IMR-90 (cell line): ENCODE measurements around the gene C10orf71. TPM values are rescaled to one million over a fixed set of nuclear protein-coding genes. Genes with fewer than 3 reads are reported as not detected.

Source experiments
- ATAC-seq: fragments of 200-7000 bp; cut with Tn5 transposase; 2 replicates; pipeline ENCODE4 v1.9.1; 2020; ENCODE audit warnings: low read depth, mild to moderate bottlenecking, moderate library complexity
- BruUV-seq: library from RNA; stranded (reverse); fragments of 400-500 nt; replicated peaks from 2 replicates; lab custom pipeline; 2021; lab: Mats Ljungman, UMichigan
- CTCF ChIA-PET: fragments of 300-600 bp; formaldehyde crosslinking; extraction: SDS; loops from one replicate; lab custom pipeline; 2021; ENCODE audit warnings: antibody characterized with exemption; lab: Yijun Ruan, JAX
- POLR2A ChIA-PET: fragments of 300-600 bp; sonication (Branson Sonifier 250); formaldehyde crosslinking; loops from one replicate; lab custom pipeline; 2022; ENCODE audit warnings: antibody characterized with exemption; ENCODE audit not compliant: unreplicated experiment; lab: Charles Lee
- DNase-seq: peaks from one replicate; pipeline ENCODE4 v3.0.0; 2013
- H2AFZ ChIP-seq: replicated peaks from 2 replicates; pipeline ENCODE3; 2013; ENCODE audit warnings: low read length, mild to moderate bottlenecking; ENCODE audit not compliant: poor library complexity
- H2AK5ac ChIP-seq: 2 replicates; pipeline ENCODE4 v1.6.1; 2013; ENCODE audit warnings: low read depth, low read length, inconsistent platforms
- H2AK9ac ChIP-seq: replicated peaks from 2 replicates; pipeline ENCODE3; 2013; ENCODE audit warnings: mild to moderate bottlenecking, low read depth, low read length, moderate library complexity; ENCODE audit not compliant: poor library complexity
- H2BK120ac ChIP-seq: 2 replicates; pipeline ENCODE4 v1.6.1; 2013; ENCODE audit warnings: low read depth, low read length, inconsistent platforms
- H2BK15ac ChIP-seq: 3 replicates; pipeline ENCODE4 v1.6.1; 2013; ENCODE audit warnings: low read depth, low read length, inconsistent platforms
- H2BK20ac ChIP-seq: 2 replicates; pipeline ENCODE4 v1.6.1; 2013; ENCODE audit warnings: low read depth, mild to moderate bottlenecking, inconsistent platforms, low read length, moderate library complexity
- H2BK5ac ChIP-seq: 2 replicates; pipeline ENCODE4 v1.6.1; 2013; ENCODE audit warnings: mild to moderate bottlenecking, low read depth, low read length, inconsistent platforms; ENCODE audit not compliant: poor library complexity, severe bottlenecking
- H3K14ac ChIP-seq: replicated peaks from 2 replicates; pipeline ENCODE4 v1.6.1; 2013; ENCODE audit warnings: low read depth, low read length, inconsistent platforms
- H3K18ac ChIP-seq: 2 replicates; pipeline ENCODE4 v1.6.1; 2013; ENCODE audit warnings: low read depth, low read length, control low read depth
- H3K23ac ChIP-seq: 2 replicates; pipeline ENCODE4 v1.6.1; 2013; ENCODE audit warnings: low read depth, low read length, inconsistent platforms
- H3K27ac ChIP-seq: 2 replicates; pipeline ENCODE4 v1.5.1; 2013; ENCODE audit warnings: mild to moderate bottlenecking, control low read depth, low read length; ENCODE audit not compliant: insufficient read depth
- H3K27me3 ChIP-seq: 2 replicates; pipeline ENCODE4 v1.6.1; 2013; ENCODE audit warnings: low read length; ENCODE audit not compliant: control insufficient read depth, insufficient read depth
- H3K36me3 ChIP-seq: 2 replicates; pipeline ENCODE4 v1.6.1; 2013; ENCODE audit warnings: low read length, mixed read lengths; ENCODE audit not compliant: control insufficient read depth, insufficient read depth
- H3K4ac ChIP-seq: 2 replicates; pipeline ENCODE4 v1.6.1; 2013; ENCODE audit warnings: low read depth, low read length, inconsistent platforms
- H3K4me1 ChIP-seq: 2 replicates; pipeline ENCODE4 v1.6.1; 2013; ENCODE audit warnings: low read length, mixed read lengths; ENCODE audit not compliant: control insufficient read depth, insufficient read depth
- H3K4me2 ChIP-seq: 2 replicates; pipeline ENCODE4 v1.6.1; 2013; ENCODE audit warnings: low read depth, mild to moderate bottlenecking, control low read depth, low read length, moderate library complexity
- H3K4me3 ChIP-seq: 2 replicates; pipeline ENCODE4 v1.5.1; 2013; ENCODE audit warnings: low read depth, mild to moderate bottlenecking, control low read depth, low read length, moderate library complexity; ENCODE audit not compliant: insufficient read depth
- H3K56ac ChIP-seq: 2 replicates; pipeline ENCODE4 v1.6.1; 2013; ENCODE audit warnings: low read length, inconsistent platforms; ENCODE audit not compliant: insufficient read depth; ENCODE audit errors: extremely low read depth
- H3K79me1 ChIP-seq, 2 experiments: 2 replicates each; pipeline ENCODE4 v1.6.1; 2013; ENCODE audit warnings: low read length in 2 of 2, inconsistent platforms in 1 of 2, low read depth in 1 of 2
- H3K9ac ChIP-seq: 2 replicates; pipeline ENCODE4 v1.6.1; 2013; ENCODE audit warnings: low read depth, low read length, control low read depth
- H3K9me1 ChIP-seq: 2 replicates; pipeline ENCODE4 v1.6.1; 2013; ENCODE audit warnings: low read length, inconsistent platforms; ENCODE audit not compliant: insufficient read depth
- H3K9me3 ChIP-seq: 2 replicates; pipeline ENCODE4 v1.6.1; 2013; ENCODE audit warnings: low read length; ENCODE audit not compliant: control insufficient read depth, insufficient read depth
- H4K20me1 ChIP-seq: 2 replicates; pipeline ENCODE4 v1.6.1; 2013; ENCODE audit warnings: low read length, inconsistent platforms; ENCODE audit not compliant: insufficient read depth
- H4K5ac ChIP-seq: 2 replicates; pipeline ENCODE4 v1.6.1; 2013; ENCODE audit warnings: mild to moderate bottlenecking, low read depth, low read length, control low read depth
- H4K8ac ChIP-seq, 2 experiments: 2 replicates each; pipeline ENCODE4 v1.6.1; 2013; ENCODE audit warnings: low read depth in 2 of 2, low read length in 2 of 2, control low read depth in 1 of 2, inconsistent platforms in 1 of 2
- H4K91ac ChIP-seq: 2 replicates; pipeline ENCODE4 v1.6.1; 2013; ENCODE audit warnings: low read depth, low read length, inconsistent platforms; ENCODE audit not compliant: insufficient read depth
- BHLHE40 ChIP-seq: fragments of 150-350 bp; IDR thresholded peaks from 2 replicates; pipeline ENCODE4 v1.6.1; 2016; ENCODE audit warnings: mild to moderate bottlenecking, low read depth, low read length
- CHD1 ChIP-seq: IDR thresholded peaks from 2 replicates; pipeline ENCODE4 v1.6.1; 2012; ENCODE audit warnings: low read depth, low read length, improper control_type of control experiment
- MAFK ChIP-seq: IDR thresholded peaks from 2 replicates; pipeline ENCODE4 v1.6.1; 2012; ENCODE audit warnings: low read depth, low read length, improper control_type of control experiment
- MXI1 ChIP-seq: IDR thresholded peaks from 2 replicates; pipeline ENCODE4 v1.6.1; 2012; ENCODE audit warnings: low read depth, mild to moderate bottlenecking, low read length, moderate library complexity, borderline replicate concordance
- NFE2L2 ChIP-seq: fragments of 150-350 bp; IDR thresholded peaks from 2 replicates; pipeline ENCODE4 v1.6.1; 2016; ENCODE audit warnings: low read depth, mild to moderate bottlenecking, low read length
- RCOR1 ChIP-seq: IDR thresholded peaks from 2 replicates; pipeline ENCODE4 v1.6.1; 2012; ENCODE audit warnings: mild to moderate bottlenecking, low read length, improper control_type of control experiment; ENCODE audit not compliant: insufficient replicate concordance
- RFX5 ChIP-seq: IDR thresholded peaks from 2 replicates; pipeline ENCODE4 v1.8.0; 2012; ENCODE audit warnings: low read depth, mild to moderate bottlenecking, low read length, moderate library complexity
- WGBS, 2 experiments: methylation state at CpG; one replicate each; pipeline versions ENCODE4 v1.1.5 to v1.1.7; 2013; ENCODE audit warnings: missing lambda C conversion rate in 2 of 2; ENCODE audit not compliant: insufficient read length in 1 of 2; ENCODE audit errors: extremely low coverage in 2 of 2; 5-methylcytosine and 5-hydroxymethylcytosine counted together
- dilution Hi-C: fragments of 300-500 bp; cut with HindIII; formaldehyde crosslinking; loops from one replicate; pipeline ENCODE4 v1.14.3; 2018; ENCODE audit warnings: low sequenced_read_pairs; ENCODE audit not compliant: unreplicated experiment
- in situ Hi-C: fragments of 300-500 bp; cut with MboI; formaldehyde crosslinking; loops from 3 replicates; pipeline ENCODE4 v1.14.3; 2019; ENCODE audit warnings: low sequenced_read_pairs, inconsistent platforms, mixed read lengths
- intact Hi-C: fragments of 100-400 bp; cut with micrococcal nuclease; formaldehyde crosslinking; loops from 2 replicates; pipeline ENCODE4 v1.10.0; 2022
- polyA plus RNA-seq, 3 experiments: library from polyadenylated mRNA; depleted of rRNA; stranded (reverse); fragments of >200 nt; gene quantifications; 2 replicates each; pipeline ENCODE4 v1.2.3, GENCODE V29; 2012; ENCODE audit warnings: low replicate concordance in 1 of 3
- total RNA-seq: library from RNA; depleted of rRNA; stranded (reverse); fragments of >200 nt; gene quantifications from 2 replicates; pipeline ENCODE4 v1.2.3, GENCODE V29; 2012

The C10orf71 gene
- total and polyA plus RNA-seq, 2 of the 4 experiments (the other 2 are of a cell fraction) = not detected

DNA sequence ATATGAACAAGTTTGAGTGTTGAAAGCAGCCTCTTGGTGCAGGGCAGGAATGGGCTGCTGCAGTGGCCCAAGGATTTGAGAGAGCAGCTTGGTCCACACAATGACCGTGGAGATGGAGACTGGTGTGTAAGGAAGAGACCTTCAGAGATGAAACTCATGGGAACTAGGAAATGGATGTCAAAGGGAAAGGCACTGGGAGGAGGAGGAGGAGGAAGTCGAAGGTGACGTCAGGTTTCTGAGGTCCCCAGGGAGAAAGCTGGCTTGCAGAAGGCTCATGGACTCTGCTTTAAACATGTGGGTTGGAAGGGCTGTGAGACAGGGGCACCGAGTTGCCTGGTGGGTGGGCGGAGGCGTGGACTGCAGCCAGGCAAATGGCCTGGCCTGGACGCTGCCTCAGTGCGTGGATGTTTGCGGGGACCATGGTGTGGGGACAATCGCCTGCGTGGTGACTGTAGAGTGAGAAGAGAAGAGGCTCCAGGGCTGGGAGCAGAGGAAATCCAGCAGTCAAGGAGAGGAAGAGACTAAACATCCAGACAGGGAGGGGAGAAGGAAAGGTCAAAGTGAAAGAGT is 14.6 kb downstream of the C10orf71 start:
- DNase-seq (no peak), ATAC-seq (no peak)
- BruUV-seq = no TSS peak
- WGBS, 2 experiments = 71% methylated on average over 4 of the region's 11 CpGs; no CpG with 5 or more reads in 1 of the 2 experiments
- H2BK20ac ChIP-seq = no peak overlapping the region
- H2AFZ ChIP-seq = no peak overlapping the region
- H3K18ac ChIP-seq = no peak overlapping the region
- H3K9me3 ChIP-seq = no peaks in the 10 kb centered on the region
- H3K27ac ChIP-seq = no peak overlapping the region
- ChIA-PET CTCF (interaction anchor here (1.0 kb wide), 1 partner anchor 11 kb away, joined by 3 read pairs; no protein-coding TSS in a partner anchor), POLR2A (no interaction called here)
- no peak overlapping the region for H2AK9ac ChIP-seq
- no peak overlapping the region for H3K4ac ChIP-seq
- no peak overlapping the region for H2BK120ac ChIP-seq
- intact Hi-C loops = no loop called here
- peaks cover 3% of the 10 kb centered on the region; the same call in 1 of the 2 replicates for H3K9me1 ChIP-seq
- no peaks in the 10 kb centered on the region for H3K4me1 ChIP-seq
- no peak overlapping the region for H3K14ac ChIP-seq
- H4K20me1 ChIP-seq = no peaks in the 10 kb centered on the region
- H2BK15ac ChIP-seq = no peak overlapping the region
- H3K27me3 ChIP-seq = peaks cover 9% of the 10 kb centered on the region
- in situ Hi-C loops = no loop called here
- no peak overlapping the region for H3K23ac ChIP-seq
- no peak overlapping the region for H3K4me2 ChIP-seq
- no peak overlapping the region for H3K56ac ChIP-seq
- no peak overlapping the region for H4K8ac ChIP-seq
- no peak overlapping the region for H2BK5ac ChIP-seq
- H3K4me3 ChIP-seq = no peak overlapping the region
- dilution Hi-C loops = no loop called here
- no peak overlapping the region for H3K9ac ChIP-seq
- H3K79me1 ChIP-seq = no peaks in the 10 kb centered on the region
- H3K36me3 ChIP-seq = no peaks in the 10 kb centered on the region
- H2AK5ac ChIP-seq = no peak overlapping the region
- TF ChIP-seq NFE2L2 (no peak), RCOR1 (no peak), RFX5 (no peak), MXI1 (no peak), MAFK (no peak), CHD1 (no peak), BHLHE40 (no peak)
- H4K5ac ChIP-seq = no peak overlapping the region
- H4K91ac ChIP-seq = no peak overlapping the region
